IMR-90 (cell line): ENCODE data around the gene ZNF521. TPM values are rescaled to one million over a fixed set of nuclear protein-coding genes. Genes with fewer than 3 reads are reported as not detected.

Experiments
- ATAC-seq: fragments of 200-7000 bp; cut with Tn5 transposase; 2 replicates; pipeline ENCODE4 v1.9.1; 2020; ENCODE audit warnings: low read depth, mild to moderate bottlenecking, moderate library complexity
- BruUV-seq: library from RNA; stranded (reverse); fragments of 400-500 nt; replicated peaks from 2 replicates; lab custom pipeline; 2021; lab: Mats Ljungman, UMichigan
- CTCF ChIA-PET: fragments of 300-600 bp; formaldehyde crosslinking; extraction: SDS; loops from one replicate; lab custom pipeline; 2021; ENCODE audit warnings: antibody characterized with exemption; lab: Yijun Ruan, JAX
- POLR2A ChIA-PET: fragments of 300-600 bp; sonication (Branson Sonifier 250); formaldehyde crosslinking; loops from one replicate; lab custom pipeline; 2022; ENCODE audit warnings: antibody characterized with exemption; ENCODE audit not compliant: unreplicated experiment; lab: Charles Lee
- DNase-seq: peaks from one replicate; pipeline ENCODE4 v3.0.0; 2013
- H2AFZ ChIP-seq: replicated peaks from 2 replicates; pipeline ENCODE3; 2013; ENCODE audit warnings: low read length, mild to moderate bottlenecking; ENCODE audit not compliant: poor library complexity
- H2AK5ac ChIP-seq: 2 replicates; pipeline ENCODE4 v1.6.1; 2013; ENCODE audit warnings: low read depth, low read length, inconsistent platforms
- H2AK9ac ChIP-seq: replicated peaks from 2 replicates; pipeline ENCODE3; 2013; ENCODE audit warnings: mild to moderate bottlenecking, low read depth, low read length, moderate library complexity; ENCODE audit not compliant: poor library complexity
- H2BK120ac ChIP-seq: 2 replicates; pipeline ENCODE4 v1.6.1; 2013; ENCODE audit warnings: low read depth, low read length, inconsistent platforms
- H2BK15ac ChIP-seq: 3 replicates; pipeline ENCODE4 v1.6.1; 2013; ENCODE audit warnings: low read depth, low read length, inconsistent platforms
- H2BK20ac ChIP-seq: 2 replicates; pipeline ENCODE4 v1.6.1; 2013; ENCODE audit warnings: low read depth, mild to moderate bottlenecking, inconsistent platforms, low read length, moderate library complexity
- H2BK5ac ChIP-seq: 2 replicates; pipeline ENCODE4 v1.6.1; 2013; ENCODE audit warnings: mild to moderate bottlenecking, low read depth, low read length, inconsistent platforms; ENCODE audit not compliant: poor library complexity, severe bottlenecking
- H3K14ac ChIP-seq: replicated peaks from 2 replicates; pipeline ENCODE4 v1.6.1; 2013; ENCODE audit warnings: low read depth, low read length, inconsistent platforms
- H3K18ac ChIP-seq: 2 replicates; pipeline ENCODE4 v1.6.1; 2013; ENCODE audit warnings: low read depth, low read length, control low read depth
- H3K23ac ChIP-seq: 2 replicates; pipeline ENCODE4 v1.6.1; 2013; ENCODE audit warnings: low read depth, low read length, inconsistent platforms
- H3K27ac ChIP-seq: 2 replicates; pipeline ENCODE4 v1.5.1; 2013; ENCODE audit warnings: mild to moderate bottlenecking, control low read depth, low read length; ENCODE audit not compliant: insufficient read depth
- H3K27me3 ChIP-seq: 2 replicates; pipeline ENCODE4 v1.6.1; 2013; ENCODE audit warnings: low read length; ENCODE audit not compliant: control insufficient read depth, insufficient read depth
- H3K36me3 ChIP-seq: 2 replicates; pipeline ENCODE4 v1.6.1; 2013; ENCODE audit warnings: low read length, mixed read lengths; ENCODE audit not compliant: control insufficient read depth, insufficient read depth
- H3K4ac ChIP-seq: 2 replicates; pipeline ENCODE4 v1.6.1; 2013; ENCODE audit warnings: low read depth, low read length, inconsistent platforms
- H3K4me1 ChIP-seq: 2 replicates; pipeline ENCODE4 v1.6.1; 2013; ENCODE audit warnings: low read length, mixed read lengths; ENCODE audit not compliant: control insufficient read depth, insufficient read depth
- H3K4me2 ChIP-seq: 2 replicates; pipeline ENCODE4 v1.6.1; 2013; ENCODE audit warnings: low read depth, mild to moderate bottlenecking, control low read depth, low read length, moderate library complexity
- H3K4me3 ChIP-seq: 2 replicates; pipeline ENCODE4 v1.5.1; 2013; ENCODE audit warnings: low read depth, mild to moderate bottlenecking, control low read depth, low read length, moderate library complexity; ENCODE audit not compliant: insufficient read depth
- H3K56ac ChIP-seq: 2 replicates; pipeline ENCODE4 v1.6.1; 2013; ENCODE audit warnings: low read length, inconsistent platforms; ENCODE audit not compliant: insufficient read depth; ENCODE audit errors: extremely low read depth
- H3K79me1 ChIP-seq, 2 experiments: 2 replicates each; pipeline ENCODE4 v1.6.1; 2013; ENCODE audit warnings: low read length in 2 of 2, inconsistent platforms in 1 of 2, low read depth in 1 of 2
- H3K9ac ChIP-seq: 2 replicates; pipeline ENCODE4 v1.6.1; 2013; ENCODE audit warnings: low read depth, low read length, control low read depth
- H3K9me1 ChIP-seq: 2 replicates; pipeline ENCODE4 v1.6.1; 2013; ENCODE audit warnings: low read length, inconsistent platforms; ENCODE audit not compliant: insufficient read depth
- H3K9me3 ChIP-seq: 2 replicates; pipeline ENCODE4 v1.6.1; 2013; ENCODE audit warnings: low read length; ENCODE audit not compliant: control insufficient read depth, insufficient read depth
- H4K20me1 ChIP-seq: 2 replicates; pipeline ENCODE4 v1.6.1; 2013; ENCODE audit warnings: low read length, inconsistent platforms; ENCODE audit not compliant: insufficient read depth
- H4K5ac ChIP-seq: 2 replicates; pipeline ENCODE4 v1.6.1; 2013; ENCODE audit warnings: mild to moderate bottlenecking, low read depth, low read length, control low read depth
- H4K8ac ChIP-seq, 2 experiments: 2 replicates each; pipeline ENCODE4 v1.6.1; 2013; ENCODE audit warnings: low read depth in 2 of 2, low read length in 2 of 2, control low read depth in 1 of 2, inconsistent platforms in 1 of 2
- H4K91ac ChIP-seq: 2 replicates; pipeline ENCODE4 v1.6.1; 2013; ENCODE audit warnings: low read depth, low read length, inconsistent platforms; ENCODE audit not compliant: insufficient read depth
- BHLHE40 ChIP-seq: fragments of 150-350 bp; IDR thresholded peaks from 2 replicates; pipeline ENCODE4 v1.6.1; 2016; ENCODE audit warnings: mild to moderate bottlenecking, low read depth, low read length
- CEBPB ChIP-seq: IDR thresholded peaks from 2 replicates; pipeline ENCODE4 v1.6.1; 2012; ENCODE audit warnings: low read depth, low read length, improper control_type of control experiment
- ELK1 ChIP-seq: fragments of 150-350 bp; IDR thresholded peaks from 2 replicates; pipeline ENCODE4 v1.6.1; 2016; ENCODE audit warnings: low read depth, mild to moderate bottlenecking, low read length, moderate library complexity, borderline replicate concordance
- FOS ChIP-seq: fragments of 150-350 bp; IDR thresholded peaks from 2 replicates; pipeline ENCODE4 v1.6.1; 2016; ENCODE audit warnings: low read depth, low read length
- RCOR1 ChIP-seq: IDR thresholded peaks from 2 replicates; pipeline ENCODE4 v1.6.1; 2012; ENCODE audit warnings: mild to moderate bottlenecking, low read length, improper control_type of control experiment; ENCODE audit not compliant: insufficient replicate concordance
- RFX5 ChIP-seq: IDR thresholded peaks from 2 replicates; pipeline ENCODE4 v1.8.0; 2012; ENCODE audit warnings: low read depth, mild to moderate bottlenecking, low read length, moderate library complexity
- SMC3 ChIP-seq: fragments of 150-350 bp; IDR thresholded peaks from 2 replicates; pipeline ENCODE4 v1.6.1; 2016; ENCODE audit warnings: low read depth, mild to moderate bottlenecking, antibody characterized with exemption, low read length, moderate library complexity
- WGBS, 2 experiments: methylation state at CpG; one replicate each; pipeline versions ENCODE4 v1.1.5 to v1.1.7; 2013; ENCODE audit warnings: missing lambda C conversion rate in 2 of 2; ENCODE audit not compliant: insufficient read length in 1 of 2; ENCODE audit errors: extremely low coverage in 2 of 2; 5-methylcytosine and 5-hydroxymethylcytosine counted together
- dilution Hi-C: fragments of 300-500 bp; cut with HindIII; formaldehyde crosslinking; loops from one replicate; pipeline ENCODE4 v1.14.3; 2018; ENCODE audit warnings: low sequenced_read_pairs; ENCODE audit not compliant: unreplicated experiment
- in situ Hi-C: fragments of 300-500 bp; cut with MboI; formaldehyde crosslinking; loops from 3 replicates; pipeline ENCODE4 v1.14.3; 2019; ENCODE audit warnings: low sequenced_read_pairs, inconsistent platforms, mixed read lengths
- intact Hi-C: fragments of 100-400 bp; cut with micrococcal nuclease; formaldehyde crosslinking; loops from 2 replicates; pipeline ENCODE4 v1.10.0; 2022
- polyA plus RNA-seq, 3 experiments: library from polyadenylated mRNA; depleted of rRNA; stranded (reverse); fragments of >200 nt; gene quantifications; 2 replicates each; pipeline ENCODE4 v1.2.3, GENCODE V29; 2012; ENCODE audit warnings: low replicate concordance in 1 of 3
- total RNA-seq: library from RNA; depleted of rRNA; stranded (reverse); fragments of >200 nt; gene quantifications from 2 replicates; pipeline ENCODE4 v1.2.3, GENCODE V29; 2012
- TF ChIP-seq, protein P1 (sequence below): conservative IDR thresholded peaks from 2 replicates; pipeline ENCODE4 v1.5.1; 2012; ENCODE audit warnings: mild to moderate bottlenecking, low read depth, low read length, improper control_type of control experiment
- TF ChIP-seq, protein P2 (sequence below): fragments of 150-350 bp; IDR thresholded peaks from 2 replicates; pipeline ENCODE4 v1.6.1; 2017; ENCODE audit warnings: mild to moderate bottlenecking, antibody characterized with exemption, low read length, low read depth

Gene ZNF521
- total and polyA plus RNA-seq, 2 of the 4 experiments (the other 2 are of a cell fraction): 21.5 to 59.3 TPM

DNA sequence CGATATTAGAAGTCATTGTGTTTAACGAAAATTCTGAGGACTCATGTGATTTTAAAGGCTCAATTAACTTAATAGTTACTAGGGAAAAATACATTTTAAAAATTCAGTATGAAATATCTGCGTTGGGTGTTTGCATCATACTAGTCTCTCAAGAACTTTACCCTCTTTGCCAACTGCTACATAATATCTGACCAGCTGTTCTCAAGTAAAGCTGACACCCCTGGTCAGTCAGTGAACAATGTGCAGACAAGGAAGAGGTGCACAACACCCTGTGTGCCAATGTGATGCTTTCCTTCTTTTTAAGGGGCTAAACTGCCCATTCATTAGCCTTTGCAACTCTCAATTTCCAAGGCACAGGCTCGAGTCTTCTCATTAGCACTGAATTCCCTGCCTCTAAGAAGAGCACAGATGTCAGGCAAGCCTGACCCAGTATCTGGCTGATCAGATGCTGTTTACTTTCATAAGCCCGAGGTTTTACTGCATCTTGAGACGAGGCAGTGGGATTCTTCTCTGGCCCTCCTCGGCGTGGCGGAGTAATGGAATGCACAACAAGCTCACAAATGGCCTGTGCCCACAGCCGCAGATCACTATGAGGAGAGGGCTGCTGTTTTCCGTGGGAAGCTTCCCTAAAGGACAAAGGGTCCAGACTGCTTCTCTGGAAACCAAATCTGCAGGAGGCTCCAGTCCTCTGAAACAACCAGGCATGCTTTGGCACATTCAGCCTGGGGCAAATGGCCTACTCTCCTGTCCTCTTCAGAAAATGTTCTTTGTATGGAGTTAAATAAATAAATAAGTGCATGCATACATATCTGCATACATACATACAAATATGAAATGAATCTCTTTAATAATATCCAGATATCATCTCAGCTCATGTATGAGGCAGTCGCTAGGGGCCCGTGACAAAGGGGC is 240.3 kb downstream of the ZNF521 start (continued):
- TF ChIP-seq ELK1: no peak

GRCh38 chr18:25109484-25109883 is 242.5 kb downstream of the ZNF521 start:
- no peak overlapping the region for H3K4me3 ChIP-seq
- H2AFZ ChIP-seq: no peak overlapping the region
- peaks cover 15% of the 10 kb centered on the region for H3K4me1 ChIP-seq
- H2BK5ac ChIP-seq: peak overlapping the region; percentile 37
- in situ Hi-C loops: no loop called here
- H2AK5ac ChIP-seq: no peak overlapping the region
- no peak overlapping the region for H3K4ac ChIP-seq
- H3K56ac ChIP-seq: no peak overlapping the region
- dilution Hi-C loops: no loop called here
- DNase-seq (peak; percentile 63), ATAC-seq (peak; percentile 59)
- no peaks in the 10 kb centered on the region for H3K9me3 ChIP-seq
- POLR2A ChIA-PET: no interaction called here
- BruUV-seq: no TSS peak
- no peak for TF ChIP-seq FOS
- TF ChIP-seq SMC3: no peak
- TF ChIP-seq BHLHE40: no peak
- TF ChIP-seq, protein P1, sequence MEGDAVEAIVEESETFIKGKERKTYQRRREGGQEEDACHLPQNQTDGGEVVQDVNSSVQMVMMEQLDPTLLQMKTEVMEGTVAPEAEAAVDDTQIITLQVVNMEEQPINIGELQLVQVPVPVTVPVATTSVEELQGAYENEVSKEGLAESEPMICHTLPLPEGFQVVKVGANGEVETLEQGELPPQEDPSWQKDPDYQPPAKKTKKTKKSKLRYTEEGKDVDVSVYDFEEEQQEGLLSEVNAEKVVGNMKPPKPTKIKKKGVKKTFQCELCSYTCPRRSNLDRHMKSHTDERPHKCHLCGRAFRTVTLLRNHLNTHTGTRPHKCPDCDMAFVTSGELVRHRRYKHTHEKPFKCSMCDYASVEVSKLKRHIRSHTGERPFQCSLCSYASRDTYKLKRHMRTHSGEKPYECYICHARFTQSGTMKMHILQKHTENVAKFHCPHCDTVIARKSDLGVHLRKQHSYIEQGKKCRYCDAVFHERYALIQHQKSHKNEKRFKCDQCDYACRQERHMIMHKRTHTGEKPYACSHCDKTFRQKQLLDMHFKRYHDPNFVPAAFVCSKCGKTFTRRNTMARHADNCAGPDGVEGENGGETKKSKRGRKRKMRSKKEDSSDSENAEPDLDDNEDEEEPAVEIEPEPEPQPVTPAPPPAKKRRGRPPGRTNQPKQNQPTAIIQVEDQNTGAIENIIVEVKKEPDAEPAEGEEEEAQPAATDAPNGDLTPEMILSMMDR: no peak
- TF ChIP-seq CEBPB: no peak
- TF ChIP-seq, protein P2, sequence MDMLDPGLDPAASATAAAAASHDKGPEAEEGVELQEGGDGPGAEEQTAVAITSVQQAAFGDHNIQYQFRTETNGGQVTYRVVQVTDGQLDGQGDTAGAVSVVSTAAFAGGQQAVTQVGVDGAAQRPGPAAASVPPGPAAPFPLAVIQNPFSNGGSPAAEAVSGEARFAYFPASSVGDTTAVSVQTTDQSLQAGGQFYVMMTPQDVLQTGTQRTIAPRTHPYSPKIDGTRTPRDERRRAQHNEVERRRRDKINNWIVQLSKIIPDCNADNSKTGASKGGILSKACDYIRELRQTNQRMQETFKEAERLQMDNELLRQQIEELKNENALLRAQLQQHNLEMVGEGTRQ: no peak
- no peak for TF ChIP-seq RCOR1
- TF ChIP-seq RFX5: no peak
- 0 out of 4 replicates have a peak, but pooled peaks cover 5 to 8% of the 10 kb centered on the region in 2 experiments for H3K79me1 ChIP-seq
- no peaks in the 10 kb centered on the region for H3K36me3 ChIP-seq
- H3K4me2 ChIP-seq: no peak overlapping the region
- H3K27ac ChIP-seq: no peak overlapping the region
- peaks cover 5% of the 10 kb centered on the region; the same call in 1 of the 2 replicates for H3K9me1 ChIP-seq
- H2BK120ac ChIP-seq: no peak overlapping the region
- H2AK9ac ChIP-seq: no peak overlapping the region
- H4K91ac ChIP-seq: no peak overlapping the region
- no peak overlapping the region for H2BK15ac ChIP-seq
- no peak overlapping the region for H3K18ac ChIP-seq
- no peak overlapping the region for H2BK20ac ChIP-seq
- intact Hi-C loops: no loop called here
- H4K8ac ChIP-seq: no peak overlapping the region
- no peak overlapping the region for H3K9ac ChIP-seq
- H3K23ac ChIP-seq: no peak overlapping the region
- no peak overlapping the region for H4K5ac ChIP-seq
- H3K14ac ChIP-seq: no peak overlapping the region
- H3K27me3 ChIP-seq: no peaks in the 10 kb centered on the region
- CTCF ChIA-PET: no interaction called here
- no peaks in the 10 kb centered on the region for H4K20me1 ChIP-seq
- WGBS, 2 experiments: no CpG with 5 or more reads among the region's 3 CpGs
